Left hindlimb (tissue), 1 donor: Measurements from ENCODE around the gene MYADML2.

Source experiments
- DNase-seq: peaks from one replicate; pipeline ENCODE4 v3.0.0-alpha.2; 2018

Gene MYADML2

DNA sequence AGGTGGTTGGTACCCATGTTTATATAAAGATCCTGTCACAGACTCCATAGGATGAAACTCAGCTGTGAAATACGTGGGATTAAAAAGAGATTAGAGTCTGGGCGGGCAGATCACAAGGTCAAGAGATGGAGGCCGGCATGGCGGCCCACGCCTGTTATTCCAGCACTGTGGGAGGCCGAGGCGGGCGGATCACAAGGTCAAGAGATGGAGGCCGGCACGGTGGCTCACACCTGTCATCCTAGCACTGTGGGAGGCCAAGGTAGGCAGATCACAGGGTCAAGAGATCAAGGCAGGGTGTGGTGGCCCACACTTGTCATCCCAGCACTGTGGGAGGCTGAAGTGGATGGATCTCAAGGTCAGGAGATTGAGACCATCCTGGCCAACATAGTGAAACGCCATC lies 51.6 kb downstream of the MYADML2 start:
- peak; percentile 18 for DNase-seq

DNA sequence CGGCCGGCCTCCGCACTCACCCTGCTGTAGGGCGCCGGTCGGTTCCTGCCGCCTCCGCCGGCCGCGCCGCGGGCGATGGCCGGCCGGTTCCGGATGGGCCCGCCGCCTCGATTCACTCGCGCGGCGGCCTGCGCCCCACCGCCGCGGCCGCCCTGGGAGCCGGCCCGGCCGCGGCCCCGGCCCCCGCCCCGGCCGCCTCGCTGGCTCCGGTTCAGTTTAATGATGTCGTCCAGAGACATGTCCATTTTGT lies 55.8 kb downstream of the MYADML2 start:
- no peak for DNase-seq

DNA sequence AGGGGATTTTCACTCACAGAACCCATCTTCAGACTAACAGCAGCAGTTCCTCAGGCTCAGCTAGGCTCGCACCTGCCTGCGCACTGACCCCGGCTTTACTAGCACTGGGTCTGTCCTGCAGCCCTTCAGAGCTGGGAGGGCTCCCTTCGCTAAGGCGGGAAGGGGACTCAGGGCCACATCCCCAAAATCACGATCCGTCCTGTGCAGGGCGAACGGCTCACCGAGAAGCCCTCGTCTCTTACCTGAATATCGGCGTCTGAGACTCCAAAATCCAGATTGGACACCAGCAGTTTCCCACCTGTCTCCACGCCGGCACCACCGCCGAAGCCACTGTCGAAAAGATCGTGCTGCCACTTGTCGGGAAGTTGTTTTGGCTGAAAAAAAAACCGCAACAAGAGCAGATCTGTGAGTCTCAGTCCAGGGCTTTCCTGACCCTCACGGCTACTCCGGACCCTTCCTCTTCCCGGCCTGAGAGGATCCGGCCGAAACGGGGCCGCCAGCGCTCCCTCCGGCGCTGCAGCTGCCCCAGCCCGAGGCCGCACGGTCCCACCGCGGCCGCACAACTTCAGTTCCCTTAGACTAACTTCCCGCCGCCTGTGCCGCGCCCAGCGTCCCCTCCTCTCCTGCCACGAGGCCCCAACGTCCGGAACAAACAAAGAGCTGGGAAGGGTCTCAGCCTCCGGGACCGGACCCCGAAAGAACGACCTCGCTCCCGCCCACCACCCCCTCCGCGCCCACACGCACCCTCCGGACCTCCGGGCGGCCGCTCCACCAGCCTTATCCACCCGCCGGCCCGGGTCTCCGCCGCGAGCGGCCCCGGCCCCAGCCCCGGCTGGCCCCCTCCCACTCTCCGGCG lies 56.4 kb downstream of the MYADML2 start:
- no peak for DNase-seq
